Measurements from ENCODE around the gene LHFPL6.

DNA sequence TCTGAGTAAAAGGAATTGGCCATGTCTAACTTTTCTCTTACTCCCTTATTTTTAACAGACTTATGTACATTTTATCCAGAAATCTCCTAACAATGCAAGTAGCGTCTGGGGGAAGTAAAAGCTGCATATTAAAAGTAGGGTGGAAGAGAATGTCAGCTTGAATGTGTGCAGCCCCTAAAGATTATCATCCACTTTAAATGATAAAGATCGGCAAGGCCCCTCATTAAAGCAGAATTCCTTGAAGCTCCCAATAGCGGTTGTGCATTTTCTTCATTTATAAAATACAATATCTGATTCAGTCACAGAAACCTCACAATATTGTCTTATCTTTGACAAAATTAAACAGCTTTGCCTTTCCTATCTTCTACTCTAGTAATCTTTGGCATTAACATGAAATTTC lies 184.6 kb downstream of the LHFPL6 start:
- TF ChIP-seq, protein P1, sequence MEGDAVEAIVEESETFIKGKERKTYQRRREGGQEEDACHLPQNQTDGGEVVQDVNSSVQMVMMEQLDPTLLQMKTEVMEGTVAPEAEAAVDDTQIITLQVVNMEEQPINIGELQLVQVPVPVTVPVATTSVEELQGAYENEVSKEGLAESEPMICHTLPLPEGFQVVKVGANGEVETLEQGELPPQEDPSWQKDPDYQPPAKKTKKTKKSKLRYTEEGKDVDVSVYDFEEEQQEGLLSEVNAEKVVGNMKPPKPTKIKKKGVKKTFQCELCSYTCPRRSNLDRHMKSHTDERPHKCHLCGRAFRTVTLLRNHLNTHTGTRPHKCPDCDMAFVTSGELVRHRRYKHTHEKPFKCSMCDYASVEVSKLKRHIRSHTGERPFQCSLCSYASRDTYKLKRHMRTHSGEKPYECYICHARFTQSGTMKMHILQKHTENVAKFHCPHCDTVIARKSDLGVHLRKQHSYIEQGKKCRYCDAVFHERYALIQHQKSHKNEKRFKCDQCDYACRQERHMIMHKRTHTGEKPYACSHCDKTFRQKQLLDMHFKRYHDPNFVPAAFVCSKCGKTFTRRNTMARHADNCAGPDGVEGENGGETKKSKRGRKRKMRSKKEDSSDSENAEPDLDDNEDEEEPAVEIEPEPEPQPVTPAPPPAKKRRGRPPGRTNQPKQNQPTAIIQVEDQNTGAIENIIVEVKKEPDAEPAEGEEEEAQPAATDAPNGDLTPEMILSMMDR (IDR thresholded peaks at IDR 0.05): no peak
- no peak for TF ChIP-seq POLR2A (IDR thresholded peaks at IDR 0.05)

All from Peyer's patch (tissue), 4 donors.